GM12865 (cell line): ENCODE measurements around the gene HMGXB4.

Experiments
- DNase-seq: peaks from one replicate; pipeline ENCODE4 v3.0.0; 2010; ENCODE audit warnings: low read depth
- H3K4me3 ChIP-seq: 2 replicates; pipeline ENCODE4 v1.5.1; 2011; ENCODE audit warnings: mild to moderate bottlenecking, low read depth, low read length, control low read depth
- CTCF ChIP-seq: IDR thresholded peaks from 2 replicates; pipeline ENCODE4 v1.5.1; 2011; ENCODE audit warnings: low read length, control low read depth, low read depth, inconsistent platforms; ENCODE audit not compliant: insufficient read depth; ENCODE audit errors: missing control alignments

The HMGXB4 gene

GRCh38 chr22:35301372-35301874, 44.1 kb downstream of the HMGXB4 start:
- TF ChIP-seq CTCF, result no peak
- no peak for DNase-seq
- no peak overlapping the region for H3K4me3 ChIP-seq

GRCh38 chr22:35303029-35303624, 45.8 kb downstream of the HMGXB4 start:
- H3K4me3 ChIP-seq, result no peak overlapping the region
- no peak for TF ChIP-seq CTCF
- no peak for DNase-seq

- TF ChIP-seq CTCF, result no peak
- no peak overlapping the region for H3K4me3 ChIP-seq
- no peak for DNase-seq
Measured at GRCh38 chr22:35305525-35306070, 48.3 kb downstream of the HMGXB4 start.

- no peak overlapping the region for H3K4me3 ChIP-seq
- no peak for TF ChIP-seq CTCF
- peak; percentile 36 for DNase-seq
Measured at GRCh38 chr22:35306350-35306967, 49.2 kb downstream of the HMGXB4 start.

GRCh38 chr22:35307372-35307771, 50.1 kb downstream of the HMGXB4 start:
- DNase-seq, result no peak
- no peak overlapping the region for H3K4me3 ChIP-seq
- TF ChIP-seq CTCF, result no peak

GRCh38 chr22:35307892-35308291, 50.6 kb downstream of the HMGXB4 start:
- no peak for DNase-seq
- H3K4me3 ChIP-seq, result no peak overlapping the region
- TF ChIP-seq CTCF, result no peak

GRCh38 chr22:35308480-35309021, 51.3 kb downstream of the HMGXB4 start:
- no peak overlapping the region for H3K4me3 ChIP-seq
- peak; percentile 91 for DNase-seq

More at GRCh38 chr22:35308480-35309021, 51.3 kb downstream of the HMGXB4 start:
- no peak for TF ChIP-seq CTCF
